Right atrium auricular region (tissue), 2 donors: Measurements from ENCODE around the gene TP73. TPM values are rescaled to one million over a fixed set of nuclear protein-coding genes. Genes with fewer than 3 reads are reported as not detected.

Experiments used
- DNase-seq: peaks from one replicate; pipeline ENCODE4 v3.0.0-alpha.2; 2019; ENCODE audit warnings: low spot score
- H3K27ac ChIP-seq, 2 donors: fragments of 200-600 bp; sonication (generic); 1 replicate in 1 of 2; 2 replicates in 1 of 2; pipeline ENCODE4 v1.5.1; 2016 to 2019
- H3K27me3 ChIP-seq, 2 donors: fragments of 200-600 bp; sonication (generic); one replicate each; pipeline versions ENCODE4 v1.5.1 to v1.6.0; 2017 to 2019
- H3K36me3 ChIP-seq: fragments of 200-600 bp; sonication (generic); one replicate; pipeline ENCODE4 v1.5.1; 2016
- H3K4me1 ChIP-seq, 2 donors: fragments of 200-600 bp; sonication (generic); one replicate each; pipeline versions ENCODE4 v1.5.1 to v1.6.0; 2017 to 2019
- H3K4me3 ChIP-seq, 2 donors: fragments of 200-600 bp; sonication (generic); 1 replicate in 1 of 2; 2 replicates in 1 of 2; pipeline ENCODE4 v1.5.1; 2017 to 2019; ENCODE audit warnings: mild to moderate bottlenecking in 1 of 2, moderate library complexity in 1 of 2
- H3K9me3 ChIP-seq, 2 donors: fragments of 200-600 bp; sonication (generic); one replicate each; pipeline ENCODE4 v1.5.1; 2019
- CTCF ChIP-seq, 2 donors: fragments of 200-600 bp; sonication (generic); IDR thresholded peaks; one replicate each; pipeline ENCODE4 v1.5.1; 2019; ENCODE audit warnings: antibody characterized with exemption in 2 of 2
- total RNA-seq, 2 donors: library from RNA; depleted of rRNA; stranded (reverse); fragments of >200 nt; gene quantifications; one replicate each; pipeline ENCODE4 v1.1.0, GENCODE V29; 2016

Gene TP73
- total RNA-seq, 2 donors from 2014 or later = 0.16 TPM; not detected in 1

- no peak for DNase-seq
- H3K4me3 ChIP-seq = no peak overlapping the region
- H3K27me3 ChIP-seq = no peaks in the 10 kb centered on the region
- no peaks in the 10 kb centered on the region for H3K36me3 ChIP-seq
- no peak overlapping the region for H3K27ac ChIP-seq
- no peak for TF ChIP-seq CTCF (IDR thresholded peaks at IDR 0.05)
- H3K9me3 ChIP-seq = no peaks in the 10 kb centered on the region
- H3K4me1 ChIP-seq = peaks cover 0 to 9% of the 10 kb centered on the region in 2 donors
Observed at GRCh38 chr1:3669421-3669821, 17.1 kb downstream of the TP73 start.

GRCh38 chr1:3669971-3670431 is 17.7 kb downstream of the TP73 start:
- no peak overlapping the region for H3K27ac ChIP-seq

GRCh38 chr1:3670823-3671265 is 18.5 kb downstream of the TP73 start:
- no peak for DNase-seq
- H3K4me1 ChIP-seq = peaks cover 0 to 9% of the 10 kb centered on the region in 2 donors
- TF ChIP-seq CTCF (IDR thresholded peaks at IDR 0.05) = no peak
- no peak overlapping the region for H3K27ac ChIP-seq
- no peaks in the 10 kb centered on the region for H3K27me3 ChIP-seq
- no peak overlapping the region for H3K4me3 ChIP-seq
- H3K9me3 ChIP-seq = no peaks in the 10 kb centered on the region
- H3K36me3 ChIP-seq = no peaks in the 10 kb centered on the region

More at GRCh38 chr1:3669971-3670431, 17.7 kb downstream of the TP73 start:
- no peaks in the 10 kb centered on the region for H3K27me3 ChIP-seq
- TF ChIP-seq CTCF (IDR thresholded peaks at IDR 0.05) = no peak
- H3K9me3 ChIP-seq = no peaks in the 10 kb centered on the region
- no peak overlapping the region for H3K4me3 ChIP-seq
- no peaks in the 10 kb centered on the region for H3K36me3 ChIP-seq
- DNase-seq = no peak
- H3K4me1 ChIP-seq = peaks cover 0 to 9% of the 10 kb centered on the region in 2 donors

GRCh38 chr1:3671371-3672180 is 19.3 kb downstream of the TP73 start:
- no peak overlapping the region for H3K4me3 ChIP-seq
- H3K27ac ChIP-seq = no peak overlapping the region
- peaks cover 0 to 9% of the 10 kb centered on the region in 2 donors for H3K4me1 ChIP-seq
- H3K36me3 ChIP-seq = no peaks in the 10 kb centered on the region
- no peak for DNase-seq
- no peak for TF ChIP-seq CTCF (IDR thresholded peaks at IDR 0.05)
- H3K27me3 ChIP-seq = no peaks in the 10 kb centered on the region
- no peaks in the 10 kb centered on the region for H3K9me3 ChIP-seq

- no peak for DNase-seq
- Histone ChIP-seq H3K27me3 (no peaks in the 10 kb centered on the region), H3K36me3 (no peaks in the 10 kb centered on the region), H3K9me3 (no peaks in the 10 kb centered on the region), H3K4me3 (no peak overlapping the region), H3K4me1 (peaks cover 0 to 9% of the 10 kb centered on the region in 2 donors), H3K27ac (no peak overlapping the region)
- no peak for TF ChIP-seq CTCF (IDR thresholded peaks at IDR 0.05)
Observed at GRCh38 chr1:3672231-3672970, 20.1 kb downstream of the TP73 start.
